ENCODE data around the gene ZNF418.
A peak's percentile ranks its signal among the peaks of the same experiment; 100 is the strongest.
"Not testable (repeated sequence)": the region's sequence is repeated elsewhere in the genome, so short reads cannot be mapped to it uniquely, and the experiment has no call there.

ZNF418 gene

GRCh38 chr19:57934820-57935665, at the start of gene ZNF418:
ZNF418 (minus strand) TSS chr19:57935402; CDS start chr19:57933822, 1,580 bp downstream.
- DNase-seq: no peak

DNA sequence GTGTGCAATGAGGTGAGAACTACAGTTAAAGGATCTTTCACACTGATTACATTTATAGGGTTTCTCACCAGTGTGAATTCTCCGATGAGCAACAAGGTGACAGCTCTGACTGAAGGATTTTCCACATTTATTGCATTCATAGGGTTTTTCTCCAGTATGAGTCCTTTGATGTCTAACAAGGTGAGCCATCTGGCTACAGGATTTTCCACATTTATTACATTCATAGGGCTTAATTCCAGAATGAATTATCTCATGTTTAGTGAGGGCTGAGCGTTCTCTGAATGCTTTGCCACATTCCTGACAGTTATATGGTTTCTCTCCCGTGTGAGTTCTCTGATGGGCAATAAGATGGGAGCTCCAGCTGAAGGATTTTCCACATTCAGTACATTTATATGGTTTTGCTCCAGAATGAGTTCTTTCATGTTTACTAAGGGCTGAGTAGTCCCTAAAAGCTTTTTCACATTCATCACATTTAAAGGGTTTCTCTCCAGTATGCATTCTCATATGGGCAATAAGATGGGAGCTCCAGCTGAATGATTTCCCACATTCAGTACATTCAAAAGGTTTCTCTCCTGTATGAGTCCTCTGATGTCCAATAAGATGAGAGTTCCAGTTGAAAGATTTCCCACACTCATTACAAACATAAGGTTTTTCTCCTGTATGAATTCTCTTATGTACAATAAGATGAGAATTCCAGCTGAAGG, 43.5 kb upstream of the ZNF418 start:
- DNase-seq: no peak

DNA sequence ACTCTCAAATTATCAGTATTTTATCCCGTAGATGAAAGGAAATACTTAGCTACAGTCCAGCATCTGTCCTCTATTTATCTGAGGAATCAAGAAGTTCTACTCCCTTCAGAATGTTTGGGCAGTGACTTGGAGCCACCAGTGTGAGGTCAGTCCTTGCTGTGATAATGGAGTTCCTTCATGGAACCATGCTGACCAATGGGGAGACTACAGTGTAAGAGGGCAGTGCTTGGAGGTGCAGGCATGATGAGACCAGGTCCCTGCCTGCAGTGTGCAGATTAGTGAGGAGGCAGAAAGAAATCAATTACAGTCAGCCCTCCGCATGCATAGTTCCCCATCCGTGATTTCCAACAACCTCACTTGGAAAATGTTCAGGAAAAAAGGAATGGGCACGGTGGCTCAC, 39.2 kb upstream of the ZNF418 start, which contains the start of gene C19orf18:
TSS of gene C19orf18 (minus strand) at position 101 of the 400 bp plus-strand sequence. CDS start 102 bp downstream, outside the sequence.
- DNase-seq: no peak

DNA sequence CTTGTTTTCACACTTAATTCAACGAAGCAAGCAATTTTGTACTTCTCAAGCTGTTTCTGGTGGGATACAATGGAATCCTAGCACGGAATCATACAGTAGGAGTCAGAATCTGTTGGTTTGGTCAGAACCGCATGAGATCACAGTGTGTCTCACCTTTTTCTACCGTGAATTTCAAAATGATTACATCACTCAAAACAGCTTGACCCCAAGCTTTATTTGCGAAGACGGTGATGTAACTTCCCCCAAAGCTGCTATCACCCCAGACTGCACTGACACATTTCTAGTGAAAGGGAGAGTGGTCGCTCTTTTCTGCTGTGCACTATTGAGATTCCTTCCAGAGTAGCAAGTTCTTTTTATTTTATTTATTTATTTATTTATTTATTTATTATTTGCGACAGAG, 29.6 kb upstream of the ZNF418 start:
- no peak for DNase-seq

- DNase-seq: no peak
These were observed 26.6 kb upstream of the ZNF418 start for GRCh38 chr19:57961785-57962184.

DNA sequence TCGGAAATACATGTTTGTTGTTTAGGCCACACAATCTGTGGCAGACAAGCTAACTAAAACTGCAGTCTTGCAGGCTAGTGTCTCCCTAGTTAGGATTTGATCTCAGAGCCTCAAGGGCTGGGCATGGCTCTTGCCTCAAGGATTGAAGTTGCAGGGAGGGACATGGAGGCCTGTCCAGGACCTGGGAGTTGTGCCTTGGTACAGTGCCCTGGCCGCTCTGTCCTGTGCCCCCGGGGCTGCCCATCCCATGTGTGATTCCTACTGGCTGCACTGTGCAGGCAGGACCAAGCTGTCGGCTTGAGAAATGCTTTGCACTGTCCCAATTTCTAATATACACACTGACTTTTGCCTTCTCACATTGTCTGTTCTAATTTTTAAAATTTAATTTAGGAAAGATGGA, 19.8 kb upstream of the ZNF418 start:
- no peak for DNase-seq

- no peak for DNase-seq
These were observed 14.5 kb upstream of the ZNF418 start for GRCh38 chr19:57949702-57950101.

- DNase-seq: no peak
These were observed 14.1 kb upstream of the ZNF418 start for GRCh38 chr19:57949296-57949695.

DNA sequence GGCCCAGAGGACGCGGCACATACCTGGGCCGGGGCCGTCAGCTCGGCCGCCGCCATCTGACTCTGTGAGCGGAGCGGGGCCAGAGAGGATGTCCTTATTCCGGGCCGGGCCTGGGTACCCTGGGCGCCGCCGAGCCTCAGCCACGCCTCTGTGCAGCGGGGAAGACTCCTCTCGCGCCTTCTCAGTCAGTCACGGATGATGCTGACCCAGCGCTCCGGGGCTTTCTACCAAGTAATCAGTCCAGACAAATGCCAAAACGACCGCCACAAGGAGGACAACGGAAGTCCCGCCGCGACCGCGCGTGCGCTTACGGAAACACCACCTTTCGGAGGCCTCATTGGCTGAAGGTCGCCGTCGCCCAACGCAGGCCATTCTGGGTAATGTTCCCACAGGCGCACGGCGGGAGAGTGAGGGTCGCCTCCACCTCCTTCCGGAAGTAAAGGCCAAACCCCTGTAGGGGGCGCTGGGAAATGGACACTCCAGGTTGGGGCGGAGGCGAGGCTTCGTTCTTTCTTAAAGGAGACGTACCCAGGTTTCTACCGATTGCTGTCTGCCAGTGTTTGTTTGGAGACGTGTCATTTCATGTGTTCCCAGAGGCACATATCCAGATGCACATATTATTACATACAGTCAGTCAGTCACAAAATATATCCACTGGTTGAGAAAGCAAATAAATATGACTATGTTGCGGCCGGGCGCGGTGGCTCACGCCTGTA, 12.4 kb upstream of the ZNF418 start, which contains the start of gene ZNF256:
TSS of gene ZNF256 (minus strand) at position 288 of the 716 bp plus-strand sequence. CDS start at position 56, 232 bp downstream.
- DNase-seq: peak; percentile 84

GRCh38 chr19:57947088-57947418, 11.9 kb upstream of the ZNF418 start:
- no peak for DNase-seq

DNA sequence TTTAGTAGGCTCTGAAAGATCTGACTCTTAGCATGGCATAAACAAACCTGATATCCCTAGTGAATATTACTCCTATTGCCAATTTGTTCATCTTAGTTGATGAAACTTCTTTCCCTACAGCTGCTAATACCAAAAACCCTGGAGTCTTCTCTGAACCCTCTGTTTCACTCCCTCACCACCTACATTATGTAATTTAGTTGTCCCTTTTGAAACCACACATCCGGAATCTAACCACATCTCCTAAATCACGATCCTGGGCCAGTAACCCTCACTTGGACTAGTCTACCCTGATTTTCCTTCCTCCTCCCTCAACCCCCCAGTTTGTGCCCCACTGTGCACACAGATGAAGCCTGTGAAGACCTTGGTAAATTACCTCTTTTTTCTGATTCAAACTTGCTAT, 11.1 kb upstream of the ZNF418 start:
- DNase-seq: no peak

GRCh38 chr19:57941593-57941992, 6.4 kb upstream of the ZNF418 start:
- no peak for DNase-seq

DNA sequence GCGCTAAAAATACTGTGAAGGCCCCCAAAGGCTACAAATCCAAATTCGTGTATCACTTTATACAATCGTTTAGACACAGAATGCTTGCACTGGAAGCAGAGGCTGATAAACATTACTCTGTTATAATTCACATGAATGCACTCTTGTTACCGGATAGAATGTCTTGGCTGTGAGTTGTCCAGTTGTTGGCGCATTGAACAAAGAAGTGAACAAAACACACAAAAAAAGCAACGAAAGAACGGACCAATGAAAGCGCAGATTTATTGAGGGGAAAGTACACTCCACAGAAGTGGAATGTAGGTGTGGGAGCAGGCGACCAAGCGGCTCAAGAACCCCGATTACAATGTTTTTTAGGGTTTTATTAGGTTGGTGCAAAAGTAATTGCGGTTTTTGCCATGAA, 529 bp upstream of the ZNF418 start:
- no peak for DNase-seq

- DNase-seq: no peak
These were observed 7.6 kb downstream of the ZNF418 start for GRCh38 chr19:57927587-57927986.

DNA sequence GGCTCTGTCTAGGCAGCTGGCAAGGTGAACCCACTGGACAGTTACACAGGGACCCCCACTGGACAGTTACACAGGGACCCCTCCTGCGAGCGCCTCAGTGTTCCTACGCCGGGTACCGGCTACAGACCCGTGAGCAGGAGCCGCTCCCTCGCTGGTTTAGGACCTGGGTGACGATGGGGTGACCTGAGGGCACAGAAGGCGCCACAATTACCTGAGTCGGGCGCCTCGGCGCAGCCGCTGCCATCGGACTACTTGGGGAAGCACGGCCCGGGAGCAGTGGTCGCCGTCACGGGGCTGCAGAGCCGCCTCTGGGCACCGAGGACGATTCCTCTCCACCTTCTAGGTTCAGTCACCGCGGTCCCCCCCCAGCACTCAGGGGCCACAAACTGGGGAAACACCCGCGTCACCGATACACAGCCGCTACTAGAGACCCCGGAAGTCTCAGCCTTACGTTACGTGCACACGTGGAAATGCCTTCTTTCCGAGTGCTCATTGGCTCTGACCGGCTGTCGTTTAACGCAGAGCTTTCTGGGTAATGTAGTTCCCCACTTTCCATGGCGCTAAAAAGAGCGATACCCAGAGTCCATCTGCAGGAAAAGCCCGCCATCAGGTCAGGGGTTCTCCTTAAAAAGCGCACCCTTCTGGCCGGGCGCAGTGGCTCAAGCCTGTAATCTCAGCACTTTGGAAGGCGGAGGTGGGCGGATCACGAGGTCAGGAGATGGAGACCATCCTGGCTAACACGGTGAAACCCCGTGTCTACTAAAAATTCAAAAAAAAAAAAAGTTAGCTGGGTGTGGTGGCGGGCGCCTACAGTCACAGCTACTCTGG, 18.8 kb downstream of the ZNF418 start, which contains the start of gene ZNF417:
TSS of gene ZNF417 (minus strand) at position 425 of the 828 bp plus-strand sequence. CDS start at position 244, 181 bp downstream.
- peak; percentile 75 for DNase-seq

GRCh38 chr19:57914531-57914930, 20.7 kb downstream of the ZNF418 start:
- DNase-seq: no peak

DNA sequence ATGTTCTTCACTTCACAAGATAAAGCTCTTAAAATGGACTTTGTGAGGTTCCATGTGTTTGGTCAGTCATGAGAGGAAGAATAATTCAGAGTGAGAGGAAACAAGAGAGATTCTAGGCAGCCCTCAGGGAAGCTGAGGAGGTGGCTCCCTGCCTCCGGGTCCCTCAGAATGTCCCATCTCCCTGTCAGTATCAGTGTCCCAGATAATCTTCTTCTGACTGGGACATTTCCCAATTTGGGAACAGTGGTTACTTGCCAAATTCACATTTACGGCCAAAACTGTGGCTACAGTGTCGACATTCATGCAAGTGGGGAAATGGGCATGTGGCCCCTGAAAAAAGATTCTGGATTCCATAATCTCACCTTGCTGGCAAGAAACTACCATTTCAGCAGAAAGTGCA, 27.8 kb downstream of the ZNF418 start:
- no peak for DNase-seq

GRCh38 chr19:57905258-57905657, 29.9 kb downstream of the ZNF418 start:
- DNase-seq: no peak

DNA sequence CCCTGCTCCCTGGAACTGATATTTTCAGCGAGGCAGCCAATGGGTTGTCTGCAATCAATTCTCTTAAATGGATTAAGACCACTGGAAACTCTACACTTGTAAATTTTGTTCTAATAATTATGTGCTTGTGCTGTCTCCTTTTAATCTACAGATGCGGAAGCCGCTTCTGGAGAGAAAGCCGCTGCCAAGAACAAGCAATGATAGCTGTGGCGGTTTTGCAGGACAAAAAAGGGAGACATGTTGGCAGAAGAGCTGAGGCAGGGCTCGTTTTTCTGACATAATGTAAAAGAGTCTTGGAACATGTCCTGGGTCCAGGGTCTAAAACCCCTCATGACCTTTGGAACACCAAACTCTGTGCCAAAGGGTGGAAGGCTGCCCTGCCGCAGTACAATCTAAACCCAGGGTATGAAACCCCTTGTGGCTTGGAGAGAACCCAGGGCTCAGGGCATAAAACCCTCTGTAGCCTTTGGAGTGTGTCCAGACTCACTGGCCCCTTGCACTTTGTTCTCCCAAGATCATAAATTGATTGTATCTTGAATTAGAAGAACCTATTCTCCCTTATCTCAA, 31.5 kb downstream of the ZNF418 start:
- DNase-seq: no peak

- no peak for DNase-seq
These were observed 34.9 kb downstream of the ZNF418 start for GRCh38 chr19:57900311-57900710.

DNA sequence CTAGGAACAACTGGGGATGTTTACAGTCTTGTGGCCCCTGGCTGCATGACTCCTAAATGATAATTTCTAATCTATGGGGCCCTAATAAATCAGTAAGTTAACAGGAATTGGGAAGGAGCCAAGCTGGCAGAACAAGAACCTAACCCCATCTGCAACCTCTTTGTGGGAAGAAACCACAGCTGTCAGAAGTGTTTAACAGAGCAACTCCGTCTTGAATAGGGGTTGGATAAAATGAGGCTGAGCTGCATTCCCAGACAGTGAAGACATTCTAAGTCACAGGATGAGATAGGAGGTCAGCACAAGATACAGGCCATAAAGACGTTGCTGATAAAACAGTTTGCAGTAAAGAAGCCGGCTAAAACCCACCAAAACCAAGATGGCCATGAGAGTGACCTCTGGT, 44.5 kb downstream of the ZNF418 start:
- not testable (repeated sequence) for DNase-seq

All from activated CD4-positive, CD25-positive, alpha-beta regulatory T cell treated with anti-CD3 and anti-CD28 coated beads, Interleukin-2, amount 50 U/mL, for 72 hours (primary cell).